MM.1S (cell line): ENCODE results near the gene PLCG1.

Source experiments
- DNase-seq: peaks from one replicate; pipeline ENCODE4 v3.0.0-alpha.2; 2015
- H2AFZ ChIP-seq: fragments of 300-600 bp; sonication (generic); 2 replicates; pipeline ENCODE4 v1.6.0; 2016; ENCODE audit warnings: antibody characterized with exemption, low read length
- H3F3A ChIP-seq: fragments of 300-600 bp; sonication (generic); 2 replicates; pipeline ENCODE4 v1.6.1; 2016; ENCODE audit warnings: mild to moderate bottlenecking, antibody characterized with exemption, low read length, moderate library complexity, mixed read lengths; ENCODE audit not compliant: insufficient read depth
- H3K27ac ChIP-seq: fragments of 300-600 bp; sonication (generic); 2 replicates; pipeline ENCODE4 v1.5.1; 2016; ENCODE audit warnings: mild to moderate bottlenecking, low read length
- H3K27me3 ChIP-seq: fragments of 300-600 bp; sonication (generic); replicated peaks from 2 replicates; pipeline ENCODE4 v1.6.0; 2016; ENCODE audit warnings: low read length; ENCODE audit not compliant: insufficient read depth
- H3K36me3 ChIP-seq: fragments of 300-600 bp; sonication (generic); replicated peaks from 2 replicates; pipeline ENCODE4 v1.6.1; 2016; ENCODE audit warnings: mild to moderate bottlenecking, low read length, mixed read lengths; ENCODE audit not compliant: insufficient read depth
- H3K4me1 ChIP-seq: fragments of 300-600 bp; sonication (generic); 2 replicates; pipeline ENCODE4 v1.6.1; 2016; ENCODE audit warnings: low read length, mixed read lengths
- H3K4me2 ChIP-seq: fragments of 300-600 bp; sonication (generic); 2 replicates; pipeline ENCODE4 v1.6.0; 2016; ENCODE audit warnings: low read depth, low read length
- H3K4me3 ChIP-seq: fragments of 300-600 bp; sonication (generic); 2 replicates; pipeline ENCODE4 v1.5.1; 2016; ENCODE audit warnings: low read length, mixed read lengths
- H3K79me2 ChIP-seq: fragments of 300-600 bp; sonication (generic); 2 replicates; pipeline ENCODE4 v1.6.1; 2016; ENCODE audit warnings: mixed run types, low read length, mixed read lengths
- H3K9ac ChIP-seq: fragments of 300-600 bp; sonication (generic); 2 replicates; pipeline ENCODE4 v1.6.1; 2016; ENCODE audit warnings: low read length, mixed read lengths
- H3K9me2 ChIP-seq: fragments of 300-600 bp; sonication (generic); replicated peaks from 2 replicates; pipeline ENCODE4 v1.6.1; 2016; ENCODE audit warnings: mild to moderate bottlenecking, low read length, mixed read lengths; ENCODE audit not compliant: insufficient read depth
- H3K9me3 ChIP-seq: fragments of 300-600 bp; sonication (generic); replicated peaks from 2 replicates; pipeline ENCODE4 v1.6.1; 2016; ENCODE audit warnings: mild to moderate bottlenecking, low read length, mixed read lengths; ENCODE audit not compliant: insufficient read depth
- H4K20me1 ChIP-seq: fragments of 300-600 bp; sonication (generic); 2 replicates; pipeline ENCODE4 v1.6.1; 2016; ENCODE audit warnings: mild to moderate bottlenecking, low read length, moderate library complexity, mixed read lengths; ENCODE audit not compliant: insufficient read depth
- CTCF ChIP-seq: fragments of 300-600 bp; sonication (generic); IDR thresholded peaks from 2 replicates; pipeline ENCODE4 v1.5.1; 2016; ENCODE audit warnings: antibody characterized with exemption, low read length, mixed read lengths
- EZH2 ChIP-seq: fragments of 300-600 bp; sonication (generic); optimal IDR thresholded peaks from 2 replicates; pipeline ENCODE3; 2017; ENCODE audit warnings: low read depth, mild to moderate bottlenecking, antibody characterized with exemption, low read length, mixed read lengths
- EZH2phosphoT487 ChIP-seq: fragments of 300-600 bp; sonication (generic); IDR thresholded peaks from 2 replicates; pipeline ENCODE4 v1.6.1; 2018; ENCODE audit warnings: antibody characterized with exemption, low read length

PLCG1 gene

GRCh38 chr20:41119614-41120561, 17.5 kb upstream of the PLCG1 start:
- Histone ChIP-seq H3K27me3 (no peaks in the 10 kb centered on the region), H3K79me2 (no peaks in the 10 kb centered on the region), H3K4me3 (no peak overlapping the region), H2AFZ (no peak overlapping the region), H3F3A (no peaks in the 10 kb centered on the region), H3K9me2 (no peaks in the 10 kb centered on the region), H3K9me3 (no peaks in the 10 kb centered on the region), H3K27ac (no peak overlapping the region), H3K36me3 (peaks cover 28% of the 10 kb centered on the region), H4K20me1 (no peaks in the 10 kb centered on the region), H3K4me1 (no peaks in the 10 kb centered on the region), H3K9ac (no peak overlapping the region), H3K4me2 (no peak overlapping the region)
- DNase-seq: no peak
- no peak for TF ChIP-seq CTCF
- no peak for TF ChIP-seq EZH2
- TF ChIP-seq EZH2phosphoT487: no peak

GRCh38 chr20:41121399-41121798, 15.9 kb upstream of the PLCG1 start:
- TF ChIP-seq CTCF: no peak
- TF ChIP-seq EZH2: no peak
- TF ChIP-seq EZH2phosphoT487: no peak
- Histone ChIP-seq H3K36me3 (peaks cover 17% of the 10 kb centered on the region), H2AFZ (no peak overlapping the region), H3K79me2 (no peaks in the 10 kb centered on the region), H3K9me2 (no peaks in the 10 kb centered on the region), H3K4me1 (no peaks in the 10 kb centered on the region), H3K9me3 (no peaks in the 10 kb centered on the region), H3F3A (no peaks in the 10 kb centered on the region), H3K27me3 (no peaks in the 10 kb centered on the region), H3K9ac (no peak overlapping the region), H4K20me1 (no peaks in the 10 kb centered on the region), H3K27ac (no peak overlapping the region), H3K4me3 (no peak overlapping the region), H3K4me2 (no peak overlapping the region)
- no peak for DNase-seq

GRCh38 chr20:41123631-41124030, 13.7 kb upstream of the PLCG1 start:
- TF ChIP-seq EZH2 (no peak), EZH2phosphoT487 (no peak), CTCF (no peak)

More at GRCh38 chr20:41123631-41124030, 13.7 kb upstream of the PLCG1 start:
- no peaks in the 10 kb centered on the region for H3F3A ChIP-seq
- H2AFZ ChIP-seq: no peak overlapping the region
- H3K9ac ChIP-seq: no peak overlapping the region
- no peak overlapping the region for H3K4me3 ChIP-seq
- H4K20me1 ChIP-seq: no peaks in the 10 kb centered on the region
- H3K27me3 ChIP-seq: no peaks in the 10 kb centered on the region
- H3K27ac ChIP-seq: no peak overlapping the region
- no peak for DNase-seq
- no peaks in the 10 kb centered on the region for H3K4me1 ChIP-seq
- peaks cover 12% of the 10 kb centered on the region; the same call in 1 of the 2 replicates for H3K36me3 ChIP-seq
- no peaks in the 10 kb centered on the region for H3K79me2 ChIP-seq
- H3K9me2 ChIP-seq: no peaks in the 10 kb centered on the region
- no peaks in the 10 kb centered on the region for H3K9me3 ChIP-seq
- H3K4me2 ChIP-seq: no peak overlapping the region
